Measurements from ENCODE around the gene RBM47.

RBM47 gene

GRCh38 chr4:40587826-40588225 is 41.8 kb downstream of the RBM47 start:
- H3K4me3 ChIP-seq (ENCODE audit: low read length) = no peak overlapping the region
- peak; percentile 75 for DNase-seq (ENCODE audit: low read depth)
- no peak for TF ChIP-seq CTCF (conservative IDR thresholded peaks at IDR 0.05; ENCODE audit: low read length)

GRCh38 chr4:40587351-40587750 is 42.3 kb downstream of the RBM47 start:
- H3K4me3 ChIP-seq (ENCODE audit: low read length) = no peak overlapping the region
- no peak for DNase-seq (ENCODE audit: low read depth)
- TF ChIP-seq CTCF (conservative IDR thresholded peaks at IDR 0.05; ENCODE audit: low read length) = no peak

GRCh38 chr4:40586729-40587128 is 42.9 kb downstream of the RBM47 start:
- H3K4me3 ChIP-seq (ENCODE audit: low read length) = no peak overlapping the region
- no peak for DNase-seq (ENCODE audit: low read depth)
- no peak for TF ChIP-seq CTCF (conservative IDR thresholded peaks at IDR 0.05; ENCODE audit: low read length)

- peak; percentile 12 for DNase-seq (ENCODE audit: low read depth)
- no peak for TF ChIP-seq CTCF (conservative IDR thresholded peaks at IDR 0.05; ENCODE audit: low read length)
- H3K4me3 ChIP-seq (ENCODE audit: low read length) = no peak overlapping the region
Observed at GRCh38 chr4:40586034-40586433, 43.6 kb downstream of the RBM47 start.

- H3K4me3 ChIP-seq (ENCODE audit: low read length) = no peak overlapping the region
- no peak for DNase-seq (ENCODE audit: low read depth)
- no peak for TF ChIP-seq CTCF (conservative IDR thresholded peaks at IDR 0.05; ENCODE audit: low read length)
Observed at GRCh38 chr4:40585201-40585799, 44.4 kb downstream of the RBM47 start.

GRCh38 chr4:40584517-40585141 is 45.0 kb downstream of the RBM47 start:
- TF ChIP-seq CTCF (conservative IDR thresholded peaks at IDR 0.05; ENCODE audit: low read length) = no peak
- no peak for DNase-seq (ENCODE audit: low read depth)
- no peak overlapping the region for H3K4me3 ChIP-seq (ENCODE audit: low read length)

GRCh38 chr4:40583850-40584439 is 45.7 kb downstream of the RBM47 start:
- DNase-seq (ENCODE audit: low read depth) = no peak
- no peak for TF ChIP-seq CTCF (conservative IDR thresholded peaks at IDR 0.05; ENCODE audit: low read length)
- no peak overlapping the region for H3K4me3 ChIP-seq (ENCODE audit: low read length)
